H1 (cell line): ENCODE measurements around the gene NMRAL1. TPM values are rescaled to one million over a fixed set of nuclear protein-coding genes. Genes with fewer than 3 reads are reported as not detected.

Source experiments
- CTCF ChIA-PET: fragments of 300-600 bp; sonication (Branson Sonifier 250); formaldehyde crosslinking; loops from one replicate; lab custom pipeline; 2021; ENCODE audit not compliant: partially characterized antibody; lab: Charles Lee
- POLR2A ChIA-PET: fragments of 300-600 bp; sonication (Branson Sonifier 250); formaldehyde crosslinking; loops from one replicate; lab custom pipeline; 2021; ENCODE audit warnings: inconsistent platforms; ENCODE audit not compliant: partially characterized antibody; lab: Charles Lee
- DNase-seq, 2 experiments: peaks; one replicate each; pipeline versions ENCODE4 v3.0.0 to v3.0.0-alpha.2; 2010 to 2022; ENCODE audit warnings: low spot score in 2 of 2, low read depth in 1 of 2, mixed read lengths in 1 of 2
- FAIRE-seq: peaks from 2 replicates; lab custom pipeline; 2011; peaks lifted over from hg19 to GRCh38; lab: Jason Lieb, UNC
- H2AFZ ChIP-seq: 2 replicates; pipeline ENCODE4 v1.8.1; 2012; ENCODE audit warnings: low read length, inconsistent platforms
- H2AK5ac ChIP-seq: 2 replicates; pipeline ENCODE4 v1.6.1; 2013; ENCODE audit warnings: low read depth, low read length
- H2BK120ac ChIP-seq: replicated peaks from 2 replicates; pipeline ENCODE3; 2013; ENCODE audit warnings: low read depth, low read length, inconsistent platforms
- H2BK12ac ChIP-seq: 2 replicates; pipeline ENCODE4 v1.6.1; 2013; ENCODE audit warnings: low read depth, low read length
- H2BK15ac ChIP-seq: 2 replicates; pipeline ENCODE4 v1.6.1; 2013; ENCODE audit warnings: low read length
- H2BK20ac ChIP-seq: 2 replicates; pipeline ENCODE4 v1.6.1; 2013; ENCODE audit warnings: low read length
- H2BK5ac ChIP-seq: 2 replicates; pipeline ENCODE4 v1.6.1; 2013; ENCODE audit warnings: low read depth, low read length
- H3K14ac ChIP-seq: 2 replicates; pipeline ENCODE4 v1.6.1; 2013; ENCODE audit warnings: inconsistent platforms; ENCODE audit not compliant: insufficient read length
- H3K18ac ChIP-seq: 2 replicates; pipeline ENCODE4 v1.6.1; 2013; ENCODE audit warnings: low read length; ENCODE audit errors: extremely low read depth
- H3K23ac ChIP-seq: 2 replicates; pipeline ENCODE4 v1.6.1; 2013; ENCODE audit warnings: inconsistent platforms; ENCODE audit not compliant: insufficient read length
- H3K23me2 ChIP-seq: 2 replicates; pipeline ENCODE4 v1.6.1; 2013; ENCODE audit warnings: low read depth, low read length
- H3K27ac ChIP-seq: 2 replicates; pipeline ENCODE4 v1.6.1; 2011; ENCODE audit warnings: low read depth, low read length, inconsistent platforms
- H3K27me3 ChIP-seq, 4 experiments: replicated peaks in 1 of 4; 1 replicate in 1 of 4; 2 replicates in 3 of 4; pipeline versions ENCODE4 v1.6.1 to v1.8.1; 2011 to 2013; ENCODE audit warnings: low read length in 3 of 4, mild to moderate bottlenecking in 3 of 4, inconsistent platforms in 2 of 4, mixed read lengths in 2 of 4, moderate library complexity in 1 of 4; ENCODE audit not compliant: control insufficient read depth in 3 of 4, insufficient read depth in 3 of 4; ENCODE audit errors: extremely low read depth in 1 of 4
- H3K36me3 ChIP-seq, 4 experiments: 2 replicates each; pipeline versions ENCODE4 v1.6.1 to v1.8.1; 2011 to 2013; ENCODE audit warnings: mild to moderate bottlenecking in 4 of 4, low read length in 3 of 4, moderate library complexity in 2 of 4, control low read depth in 1 of 4, inconsistent platforms in 1 of 4; ENCODE audit not compliant: insufficient read depth in 4 of 4, control insufficient read depth in 2 of 4
- H3K4ac ChIP-seq: replicated peaks from 2 replicates; pipeline ENCODE3; 2013; ENCODE audit warnings: low read length, low read depth, mixed read lengths, inconsistent platforms; ENCODE audit not compliant: insufficient read length
- H3K4me1 ChIP-seq, 4 experiments: replicated peaks in 1 of 4; 1 replicate in 1 of 4; 2 replicates in 3 of 4; pipeline versions ENCODE4 v1.6.1 to v1.8.1; 2011 to 2013; ENCODE audit warnings: low read length in 3 of 4, inconsistent platforms in 2 of 4, mixed read lengths in 1 of 4; ENCODE audit not compliant: insufficient read depth in 4 of 4, control insufficient read depth in 3 of 4
- H3K4me2 ChIP-seq, 2 experiments: 2 replicates each; pipeline versions ENCODE4 v1.6.1 to v1.8.1; 2011 to 2013; ENCODE audit warnings: low read depth in 2 of 2, low read length in 2 of 2, control low read depth in 1 of 2, inconsistent platforms in 1 of 2, mild to moderate bottlenecking in 1 of 2; ENCODE audit not compliant: insufficient read depth in 1 of 2
- H3K4me3 ChIP-seq, 4 experiments: fragments of 200-600, 300-600 bp in 1 of 4; sonication (generic), shearing (Covaris generic), sonication (Bioruptor Twin) in 1 of 4; 2 replicates each; pipeline versions ENCODE4 v1.5.1 to v1.8.1; 2011 to 2016; ENCODE audit warnings: low read length in 4 of 4, low read depth in 3 of 4, control low read depth in 2 of 4, inconsistent platforms in 2 of 4, mild to moderate bottlenecking in 2 of 4, mixed read lengths in 1 of 4, moderate library complexity in 1 of 4; ENCODE audit not compliant: insufficient read depth in 2 of 4; ENCODE audit errors: extremely low read depth in 1 of 4
- H3K56ac ChIP-seq: replicated peaks from 2 replicates; pipeline ENCODE3; 2013; ENCODE audit warnings: low read depth, mild to moderate bottlenecking, mixed read lengths, low read length, inconsistent platforms; ENCODE audit not compliant: insufficient read length
- H3K79me1 ChIP-seq: 2 replicates; pipeline ENCODE4 v1.6.1; 2013; ENCODE audit warnings: low read depth, low read length, control low read depth
- H3K79me2 ChIP-seq, 2 experiments: 2 replicates each; pipeline versions ENCODE4 v1.6.1 to v1.8.1; 2012 to 2013; ENCODE audit warnings: low read length in 2 of 2, mild to moderate bottlenecking in 2 of 2, inconsistent platforms in 1 of 2; ENCODE audit not compliant: insufficient read depth in 2 of 2, control insufficient read depth in 1 of 2
- H3K9ac ChIP-seq, 4 experiments: replicated peaks in 1 of 4; 1 replicate in 1 of 4; 2 replicates in 3 of 4; pipeline versions ENCODE4 v1.6.1 to v1.8.1; 2011 to 2013; ENCODE audit warnings: low read depth in 3 of 4, low read length in 3 of 4, control low read depth in 2 of 4, mild to moderate bottlenecking in 2 of 4, moderate library complexity in 2 of 4, inconsistent platforms in 1 of 4; ENCODE audit errors: extremely low read depth in 1 of 4
- H3K9me3 ChIP-seq, 2 experiments: 2 replicates each; pipeline versions ENCODE4 v1.6.1 to v1.8.1; 2012 to 2013; ENCODE audit warnings: mild to moderate bottlenecking in 2 of 2, moderate library complexity in 2 of 2, control low read depth in 1 of 2, inconsistent platforms in 1 of 2, low read depth in 1 of 2, low read length in 1 of 2, mixed read lengths in 1 of 2; ENCODE audit not compliant: insufficient read depth in 2 of 2
- H4K20me1 ChIP-seq, 2 experiments: replicated peaks in 1 of 2; 2 replicates each; pipeline versions ENCODE3 to v1.8.1; 2011 to 2013; ENCODE audit warnings: inconsistent platforms in 2 of 2, low read length in 2 of 2, mild to moderate bottlenecking in 1 of 2; ENCODE audit not compliant: insufficient read depth in 2 of 2, control insufficient read depth in 1 of 2
- H4K5ac ChIP-seq: 2 replicates; pipeline ENCODE4 v1.6.1; 2013; ENCODE audit warnings: low read length, low read depth, mixed read lengths, inconsistent platforms; ENCODE audit not compliant: insufficient read length
- H4K8ac ChIP-seq: 2 replicates; pipeline ENCODE4 v1.8.0; 2013; ENCODE audit warnings: mild to moderate bottlenecking, moderate library complexity, low read length, inconsistent platforms; ENCODE audit not compliant: insufficient read depth; ENCODE audit errors: extremely low read depth
- H4K91ac ChIP-seq: replicated peaks from 2 replicates; pipeline ENCODE3; 2013; ENCODE audit warnings: low read length, mixed read lengths, inconsistent platforms; ENCODE audit not compliant: insufficient read length
- WGBS, 2 experiments: shearing (Covaris generic) in 1 of 2; methylation state at CpG; one replicate each; pipeline versions ENCODE4 v1.1.6 to v1.1.7; 2013 to 2015; ENCODE audit warnings: low lambda C conversion rate in 2 of 2, mixed read lengths in 2 of 2, inconsistent platforms in 1 of 2, low coverage in 1 of 2, missing lambda C conversion rate in 1 of 2; ENCODE audit not compliant: insufficient replicate concordance in 2 of 2, insufficient coverage in 1 of 2, insufficient read length in 1 of 2; ENCODE audit errors: extremely low coverage in 1 of 2, missing lambda C conversion rate in 1 of 2; 5-methylcytosine and 5-hydroxymethylcytosine counted together
- polyA plus RNA-seq, 7 experiments: library from polyadenylated mRNA; depleted of rRNA in 3 of 7; stranded (reverse) in 5 of 7; unstranded in 2 of 7; fragments of >200 nt in 5 of 7; fragments of 200-250 nt in 2 of 7; gene quantifications; 1 replicate in 5 of 7; 2 replicates in 1 of 7; 4 replicates in 1 of 7; pipeline versions ENCODE4 v1.2.1 to v1.2.3, GENCODE V29; 2011 to 2013; ENCODE audit warnings: missing spikeins in 2 of 7, mixed read lengths in 2 of 7
- total RNA-seq: library from RNA; stranded (reverse); fragmentation: NEBNext Ultra II Directional; extraction: Animal tissue kit (Norgen Biotek cat#: 25700); gene quantifications from 2 replicates; pipeline ENCODE4 v1.2.1, GENCODE V29; 2021

Gene NMRAL1
- total and polyA plus RNA-seq, 2 of the 8 experiments (the other 6 are each of a cell fraction or from before 2014, with no cell fraction given), result 66.8 to 143 TPM

DNA sequence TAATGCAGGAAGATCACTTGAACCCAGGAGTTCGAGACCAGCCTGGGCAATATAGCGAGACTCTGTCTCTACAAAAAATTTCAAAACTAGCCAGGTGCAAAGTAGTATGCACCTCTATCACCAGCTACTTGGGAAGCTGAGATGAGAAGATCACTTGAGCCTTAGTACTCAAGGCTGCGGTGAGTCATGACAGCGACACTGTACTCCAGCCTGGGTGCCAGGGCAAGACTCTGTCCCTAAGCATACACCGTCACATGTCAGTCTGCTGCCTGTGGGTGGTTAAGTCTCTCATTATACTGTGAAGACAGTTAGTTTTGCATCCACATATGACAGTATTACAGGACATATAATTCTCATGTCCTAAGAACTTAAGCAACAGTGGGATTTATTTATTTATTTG, 21.8 kb downstream of the NMRAL1 start:
- Histone ChIP-seq H3K9ac (no peak overlapping the region), H3K23ac (no peak overlapping the region), H3K4me2 (no peak overlapping the region), H4K5ac (no peak overlapping the region), H3K4ac (no peak overlapping the region), H3K79me1 (no peaks in the 10 kb centered on the region; the same call in 1 of the 2 replicates), H3K36me3 (peaks cover 14 to 64% (median 28%) of the 10 kb centered on the region in 4 experiments), H4K8ac (no peak overlapping the region), H3K14ac (no peak overlapping the region), H3K56ac (no peak overlapping the region), H3K23me2 (no peaks in the 10 kb centered on the region), H2BK20ac (no peak overlapping the region), H2BK15ac (no peak overlapping the region), H2AFZ (no peak overlapping the region), H3K4me1 (no peaks in the 10 kb centered on the region), H2BK120ac (no peak overlapping the region), H3K27me3 (no peaks in the 10 kb centered on the region), H3K27ac (no peak overlapping the region), H3K79me2 (no peaks in the 10 kb centered on the region), H2BK12ac (no peak overlapping the region), H3K18ac (no peak overlapping the region), H3K9me3 (no peaks in the 10 kb centered on the region), H3K4me3 (no peak overlapping the region), H4K20me1 (peaks cover 4 to 13% of the 10 kb centered on the region in 2 experiments), H2BK5ac (no peak overlapping the region), H2AK5ac (no peak overlapping the region), H4K91ac (no peak overlapping the region)
- ChIA-PET POLR2A (interaction anchor here (7.5 to 21.6 kb wide), 2 partner anchors 8 to 19 kb away, joined by 73 to 257 read pairs; partner anchors contain the start of genes HMOX2 and NMRAL1), CTCF (interaction anchor here (0.9 to 2.4 kb wide), 2 partner anchors 133 to 235 kb away, joined by 3 to 6 read pairs; no protein-coding TSS in a partner anchor)
- DNase-seq (no peak), FAIRE-seq (no peak)
- 96% methylated on average over 5 of the region's 5 CpGs; no CpG with 5 or more reads in 1 of the 2 experiments for WGBS, 2 experiments
